ENCODE data around the gene ADA. TPM values are rescaled to one million over a fixed set of nuclear protein-coding genes. Genes with fewer than 3 reads are reported as not detected.

Gene ADA
- total RNA-seq, 3 donors from 2014 or later, result 8.8 to 13.5 (median 12.5) TPM

- peak; percentile 57 to 61 for ATAC-seq
- H3K9me3 Mint-ChIP-seq, result no peaks in the 10 kb centered on the region
Measured at GRCh38 chr20:44644667-44645131, 6.8 kb downstream of the ADA start.

GRCh38 chr20:44644230-44644617 is 7.3 kb downstream of the ADA start:
- Mint-ChIP-seq H3K36me3 (ENCODE audit: insufficient read depth) (peaks cover 4% of the 10 kb centered on the region), H3K27me3 (ENCODE audit: low read depth) (no peaks in the 10 kb centered on the region), H3K4me1 (ENCODE audit: low read depth) (peaks cover 81% of the 10 kb centered on the region), H3K4me3 (peak overlapping the region; percentile 49), H3K9me3 (no peaks in the 10 kb centered on the region)
- ATAC-seq (no peak), DNase-seq (no peak)

More at GRCh38 chr20:44644667-44645131, 6.8 kb downstream of the ADA start:
- peak overlapping the region; percentile 49 for H3K4me3 Mint-ChIP-seq
- DNase-seq, result no peak
- H3K4me1 Mint-ChIP-seq (ENCODE audit: low read depth), result peaks cover 84% of the 10 kb centered on the region
- H3K27me3 Mint-ChIP-seq (ENCODE audit: low read depth), result no peaks in the 10 kb centered on the region
- H3K36me3 Mint-ChIP-seq (ENCODE audit: insufficient read depth), result peaks cover 4% of the 10 kb centered on the region

DNA sequence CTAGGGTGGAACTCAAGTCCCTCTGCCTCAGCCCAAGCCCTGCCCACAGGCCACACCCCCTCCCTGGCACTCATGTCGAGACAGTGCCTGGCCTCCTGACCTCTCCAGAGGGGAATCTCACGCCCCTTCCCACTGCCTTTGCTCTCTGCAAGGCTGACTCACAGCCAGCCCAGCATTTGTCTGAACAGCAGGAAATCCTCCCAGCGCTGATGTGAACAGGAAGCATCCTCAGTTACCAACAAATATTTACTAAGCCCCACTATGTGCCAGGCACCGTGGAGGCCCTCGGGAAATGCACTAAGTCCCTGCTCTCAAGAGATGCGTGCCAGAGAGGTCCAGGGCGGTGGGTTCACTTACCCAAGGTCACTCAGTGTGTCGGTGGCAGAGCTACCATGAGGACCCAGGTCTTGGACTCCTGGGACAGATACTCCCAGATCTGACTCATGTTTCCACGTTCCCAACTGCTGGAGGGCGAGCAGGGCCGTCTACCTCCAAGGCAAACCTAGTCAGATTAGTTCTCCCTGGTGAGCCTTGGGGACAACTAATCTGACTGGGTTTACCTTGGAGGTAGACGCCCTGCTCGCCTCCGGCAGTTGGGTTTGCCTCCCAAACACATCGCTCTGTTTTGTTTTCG is 7.8 kb downstream of the ADA start:
- ATAC-seq (peak; percentile 9 to 16), DNase-seq (no peak)
- H3K4me1 Mint-ChIP-seq (ENCODE audit: low read depth), result peaks cover 78% of the 10 kb centered on the region
- no peak overlapping the region for H3K4me3 Mint-ChIP-seq
- H3K36me3 Mint-ChIP-seq (ENCODE audit: insufficient read depth), result peaks cover 6% of the 10 kb centered on the region
- H3K27me3 Mint-ChIP-seq (ENCODE audit: low read depth), result no peaks in the 10 kb centered on the region
- H3K9me3 Mint-ChIP-seq, result no peaks in the 10 kb centered on the region

- Mint-ChIP-seq H3K4me1 (ENCODE audit: low read depth) (peaks cover 75% of the 10 kb centered on the region), H3K9me3 (no peaks in the 10 kb centered on the region), H3K4me3 (peak overlapping the region; percentile 11), H3K36me3 (ENCODE audit: insufficient read depth) (peaks cover 9% of the 10 kb centered on the region), H3K27me3 (ENCODE audit: low read depth) (no peaks in the 10 kb centered on the region)
- ATAC-seq (no peak), DNase-seq (no peak)
Measured at GRCh38 chr20:44643154-44643519, 8.4 kb downstream of the ADA start.

GRCh38 chr20:44642203-44643153 is 9.0 kb downstream of the ADA start:
- peaks cover 71% of the 10 kb centered on the region for H3K4me1 Mint-ChIP-seq (ENCODE audit: low read depth)
- no peak for DNase-seq
- peaks cover 9% of the 10 kb centered on the region for H3K36me3 Mint-ChIP-seq (ENCODE audit: insufficient read depth)
- H3K27me3 Mint-ChIP-seq (ENCODE audit: low read depth), result no peaks in the 10 kb centered on the region
- peak in 1 of 2 donors; percentile 9 for ATAC-seq
- H3K9me3 Mint-ChIP-seq, result no peaks in the 10 kb centered on the region
- H3K4me3 Mint-ChIP-seq, result peak overlapping the region; percentile 46

DNA sequence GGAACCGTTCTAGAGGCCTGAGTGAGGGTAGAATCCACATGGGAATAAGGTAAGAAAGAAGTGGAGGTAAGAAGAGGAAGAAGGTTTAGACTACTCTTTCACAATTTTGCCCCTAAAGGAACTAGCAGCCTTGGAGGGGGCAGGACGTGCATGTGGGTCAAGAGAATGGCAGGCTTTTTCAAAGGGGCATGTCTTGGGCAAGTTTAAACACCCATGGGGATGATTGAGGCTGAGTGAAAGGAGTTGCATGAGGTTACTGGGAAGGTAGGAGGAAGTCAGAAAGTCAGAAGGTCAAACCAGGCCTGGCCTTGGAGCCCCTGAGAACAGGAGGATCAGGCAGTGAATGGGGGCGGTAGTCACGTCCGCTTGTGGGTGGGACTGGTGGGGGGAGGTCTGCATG is 10.2 kb downstream of the ADA start:
- peaks cover 60% of the 10 kb centered on the region for H3K4me1 Mint-ChIP-seq (ENCODE audit: low read depth)
- peaks cover 9% of the 10 kb centered on the region for H3K36me3 Mint-ChIP-seq (ENCODE audit: insufficient read depth)
- no peaks in the 10 kb centered on the region for H3K9me3 Mint-ChIP-seq

GRCh38 chr20:44640522-44640921 is 11.0 kb downstream of the ADA start:
- Mint-ChIP-seq H3K4me3 (no peak overlapping the region), H3K36me3 (ENCODE audit: insufficient read depth) (peaks cover 12% of the 10 kb centered on the region), H3K4me1 (ENCODE audit: low read depth) (peaks cover 52% of the 10 kb centered on the region), H3K27me3 (ENCODE audit: low read depth) (no peaks in the 10 kb centered on the region), H3K9me3 (no peaks in the 10 kb centered on the region)
- ATAC-seq (no peak), DNase-seq (no peak)

More for the DNA sequence above, 10.2 kb downstream of the ADA start:
- H3K27me3 Mint-ChIP-seq (ENCODE audit: low read depth), result no peaks in the 10 kb centered on the region
- ATAC-seq (no peak), DNase-seq (no peak)
- H3K4me3 Mint-ChIP-seq, result no peak overlapping the region

DNA sequence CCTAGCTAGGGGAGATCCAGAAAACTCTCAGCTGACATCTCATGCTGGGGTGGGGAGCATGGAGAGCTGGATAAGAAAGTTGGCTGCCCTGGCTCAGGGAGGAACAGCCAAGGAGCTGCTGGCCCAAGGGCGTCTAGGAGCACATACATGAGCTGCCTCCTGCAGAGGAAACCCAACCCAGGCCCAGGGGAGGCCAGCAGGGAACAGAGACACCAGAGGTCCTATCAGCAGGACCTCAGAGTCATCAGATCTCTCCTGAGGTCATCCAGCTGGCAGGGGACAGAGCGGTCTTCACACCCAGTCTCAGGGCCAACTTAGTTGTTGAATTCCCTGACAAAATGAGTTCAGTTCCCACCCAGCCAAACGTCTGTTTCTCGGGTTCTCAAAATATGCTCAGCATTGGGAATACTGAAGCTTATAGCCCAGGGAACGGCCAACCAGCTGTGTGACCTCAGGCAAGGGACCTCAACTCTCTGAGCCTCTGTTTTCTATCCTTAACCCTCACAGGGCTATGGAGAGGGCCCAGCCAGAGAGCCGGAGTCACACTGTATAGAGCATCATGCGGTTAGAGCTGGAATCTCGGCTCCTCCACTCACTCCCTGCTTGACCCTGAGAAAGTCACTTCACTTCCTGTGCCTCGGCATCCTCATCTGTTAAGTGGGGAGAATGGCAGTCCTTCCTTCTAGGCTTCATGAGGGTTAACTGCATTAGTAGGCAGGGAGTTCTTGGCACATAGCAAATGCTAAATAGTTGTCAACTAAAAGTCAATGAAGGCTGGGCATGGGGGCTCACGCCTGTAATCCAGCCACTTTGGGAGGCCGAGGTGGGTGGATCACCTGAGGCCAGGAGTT is 13.8 kb downstream of the ADA start:
- no peaks in the 10 kb centered on the region for H3K9me3 Mint-ChIP-seq
- H3K4me1 Mint-ChIP-seq (ENCODE audit: low read depth), result peaks cover 28% of the 10 kb centered on the region
- no peaks in the 10 kb centered on the region for H3K27me3 Mint-ChIP-seq (ENCODE audit: low read depth)
- H3K4me3 Mint-ChIP-seq, result no peak overlapping the region
- no peak for DNase-seq
- ATAC-seq, result no peak
- H3K36me3 Mint-ChIP-seq (ENCODE audit: insufficient read depth), result peaks cover 18% of the 10 kb centered on the region

GRCh38 chr20:44637042-44637441 is 14.5 kb downstream of the ADA start:
- no peak for ATAC-seq
- no peaks in the 10 kb centered on the region for H3K27me3 Mint-ChIP-seq (ENCODE audit: low read depth)
- DNase-seq, result no peak
- H3K4me1 Mint-ChIP-seq (ENCODE audit: low read depth), result peaks cover 21% of the 10 kb centered on the region
- peaks cover 18% of the 10 kb centered on the region for H3K36me3 Mint-ChIP-seq (ENCODE audit: insufficient read depth)
- H3K9me3 Mint-ChIP-seq, result no peaks in the 10 kb centered on the region
- H3K4me3 Mint-ChIP-seq, result no peak overlapping the region

DNA sequence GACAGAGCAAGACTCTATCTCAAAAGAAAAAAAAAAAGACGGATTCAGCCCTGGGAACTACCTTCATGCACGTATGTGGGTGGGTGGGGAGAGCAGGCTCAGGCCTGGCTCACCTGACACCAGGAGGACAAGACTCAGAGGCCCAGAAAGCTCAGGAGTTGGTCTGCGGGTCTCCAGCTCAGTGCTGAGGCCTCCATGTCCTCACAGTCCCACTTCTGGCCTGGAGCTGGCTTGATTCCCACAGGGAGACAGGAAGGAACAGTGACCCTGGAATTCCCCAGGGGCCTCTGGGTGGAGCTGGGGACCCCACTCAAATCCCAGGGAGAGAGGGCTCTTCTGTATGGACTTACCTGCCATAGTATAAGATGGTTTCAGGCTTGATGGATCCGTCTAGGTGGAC is 15.6 kb downstream of the ADA start:
- peaks cover 20% of the 10 kb centered on the region for H3K36me3 Mint-ChIP-seq (ENCODE audit: insufficient read depth)

DNA sequence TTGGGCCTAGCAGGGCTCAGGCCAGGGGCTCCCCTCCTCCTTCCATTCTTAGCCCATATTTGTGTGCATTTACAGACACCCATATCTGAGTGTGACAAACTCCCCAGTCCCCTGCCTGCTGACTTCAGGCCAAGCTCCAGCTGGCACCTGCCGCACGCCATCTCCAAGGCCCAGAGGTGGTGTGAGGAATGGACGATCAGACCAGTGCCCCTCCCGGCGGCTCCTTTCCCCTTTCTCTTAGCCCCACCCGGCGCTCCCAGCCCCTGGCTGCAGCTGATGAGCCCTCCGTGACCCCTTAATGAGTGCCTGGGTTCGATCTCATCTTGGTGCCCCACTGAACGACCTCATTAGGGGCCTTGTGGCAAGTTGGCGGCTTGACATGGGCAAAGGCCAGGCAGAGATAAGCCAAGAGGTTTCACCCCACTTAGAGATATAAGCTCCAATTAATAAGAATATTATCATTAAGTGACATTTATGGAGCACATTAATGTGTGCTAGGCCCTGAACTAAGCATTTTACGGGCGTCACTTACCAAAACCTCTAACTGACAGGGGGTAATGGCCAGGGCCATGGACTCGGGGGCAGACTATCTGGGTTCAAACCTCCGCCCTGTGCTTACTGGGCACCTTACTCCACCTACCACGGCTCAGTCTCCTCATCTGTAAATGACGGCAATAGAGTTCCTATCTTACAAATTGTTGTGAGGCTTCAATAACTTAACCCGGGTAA is 17.5 kb downstream of the ADA start:
- no peak overlapping the region for H3K4me3 Mint-ChIP-seq
- no peak for DNase-seq

More for the DNA sequence above, 15.6 kb downstream of the ADA start:
- ATAC-seq, result no peak
- no peaks in the 10 kb centered on the region for H3K9me3 Mint-ChIP-seq
- peaks cover 13% of the 10 kb centered on the region for H3K4me1 Mint-ChIP-seq (ENCODE audit: low read depth)
- no peaks in the 10 kb centered on the region for H3K27me3 Mint-ChIP-seq (ENCODE audit: low read depth)
- H3K4me3 Mint-ChIP-seq, result no peak overlapping the region
- no peak for DNase-seq

DNA sequence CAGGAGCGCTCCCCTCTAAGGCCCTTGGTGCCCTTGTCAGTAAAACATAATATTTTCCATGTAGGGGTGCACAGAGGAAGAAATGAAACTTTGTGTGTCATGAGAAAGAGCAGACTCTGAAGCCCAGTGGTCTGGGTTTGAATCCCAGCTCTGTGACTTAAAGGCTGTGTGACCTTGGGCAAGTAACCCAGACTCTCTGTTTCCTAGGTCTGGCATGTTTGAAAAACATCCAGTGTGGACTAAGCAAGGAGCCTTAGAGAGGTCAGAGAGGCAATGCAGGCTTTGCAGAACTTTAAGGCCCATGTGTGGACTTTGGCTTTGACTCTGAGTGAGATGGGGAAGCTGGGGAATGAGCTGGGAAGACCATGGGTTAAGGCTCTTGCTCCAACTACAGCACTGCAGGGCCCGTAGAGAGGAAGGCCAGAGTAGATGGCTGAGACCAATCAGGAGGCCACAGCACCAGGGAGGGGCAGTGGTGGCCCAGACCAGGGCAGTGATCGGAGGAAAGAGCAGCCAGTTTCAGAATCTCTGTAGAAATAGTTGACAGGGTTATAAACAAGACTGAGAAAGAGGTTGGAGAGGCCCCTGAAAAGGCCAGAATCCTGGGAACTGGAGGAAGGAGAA is 18.2 kb downstream of the ADA start:
- Mint-ChIP-seq H3K36me3 (ENCODE audit: insufficient read depth) (peaks cover 17% of the 10 kb centered on the region), H3K9me3 (no peaks in the 10 kb centered on the region), H3K4me1 (ENCODE audit: low read depth) (no peaks in the 10 kb centered on the region), H3K27me3 (ENCODE audit: low read depth) (no peaks in the 10 kb centered on the region), H3K4me3 (no peak overlapping the region)
- ATAC-seq (no peak), DNase-seq (no peak)

More for the DNA sequence above, 17.5 kb downstream of the ADA start:
- no peak for ATAC-seq
- peaks cover 19% of the 10 kb centered on the region for H3K36me3 Mint-ChIP-seq (ENCODE audit: insufficient read depth)
- no peaks in the 10 kb centered on the region for H3K27me3 Mint-ChIP-seq (ENCODE audit: low read depth)
- no peaks in the 10 kb centered on the region for H3K9me3 Mint-ChIP-seq
- H3K4me1 Mint-ChIP-seq (ENCODE audit: low read depth), result peaks cover 5% of the 10 kb centered on the region

DNA sequence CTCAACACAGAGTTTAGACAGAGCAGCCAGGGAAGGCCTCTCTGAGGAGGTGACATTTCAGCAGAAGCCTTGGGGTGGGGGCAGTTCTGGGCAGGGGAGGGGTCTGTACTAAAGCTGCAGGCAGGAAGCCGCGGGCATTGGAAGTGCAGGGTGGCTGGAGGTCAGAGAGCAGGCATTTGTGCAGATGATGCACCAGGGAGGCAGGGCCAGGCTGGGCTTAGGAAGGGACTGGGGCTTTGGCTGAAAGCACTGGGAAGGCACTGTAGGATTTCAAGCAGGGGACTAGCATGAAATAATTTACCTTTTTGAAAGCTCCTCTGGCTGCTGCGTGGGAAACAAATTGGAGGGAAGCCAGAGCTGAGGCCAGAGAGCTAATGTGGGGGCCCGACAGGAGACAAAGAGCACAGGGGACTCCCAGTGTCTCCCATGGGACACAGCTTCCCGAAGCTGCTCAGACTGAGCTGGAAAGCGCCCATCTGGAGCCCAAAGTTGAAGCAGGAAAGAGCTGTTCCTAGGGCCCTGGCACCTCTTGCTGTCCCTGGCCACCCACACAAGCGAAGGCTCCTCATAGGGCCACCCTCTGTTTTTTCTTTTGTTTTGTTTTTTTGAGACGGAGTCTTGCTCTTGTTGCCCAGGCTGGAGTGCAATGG is 19.3 kb downstream of the ADA start:
- no peak overlapping the region for H3K4me3 Mint-ChIP-seq
- peaks cover 21% of the 10 kb centered on the region for H3K36me3 Mint-ChIP-seq (ENCODE audit: insufficient read depth)
- no peaks in the 10 kb centered on the region for H3K27me3 Mint-ChIP-seq (ENCODE audit: low read depth)
- ATAC-seq (no peak), DNase-seq (no peak)
- no peaks in the 10 kb centered on the region for H3K9me3 Mint-ChIP-seq
- no peaks in the 10 kb centered on the region for H3K4me1 Mint-ChIP-seq (ENCODE audit: low read depth)
